Erythroblast (primary cell): ENCODE results near the gene COL5A1.

Experiments used
- GATA1 ChIP-seq: IDR thresholded peaks from 2 replicates; pipeline ENCODE4 v1.6.1; 2011; ENCODE audit warnings: low read depth, mild to moderate bottlenecking, control low read depth, low read length, moderate library complexity
- POLR2A ChIP-seq: IDR thresholded peaks from 2 replicates; pipeline ENCODE4 v1.6.1; 2011; ENCODE audit warnings: mild to moderate bottlenecking, low read length

DNA sequence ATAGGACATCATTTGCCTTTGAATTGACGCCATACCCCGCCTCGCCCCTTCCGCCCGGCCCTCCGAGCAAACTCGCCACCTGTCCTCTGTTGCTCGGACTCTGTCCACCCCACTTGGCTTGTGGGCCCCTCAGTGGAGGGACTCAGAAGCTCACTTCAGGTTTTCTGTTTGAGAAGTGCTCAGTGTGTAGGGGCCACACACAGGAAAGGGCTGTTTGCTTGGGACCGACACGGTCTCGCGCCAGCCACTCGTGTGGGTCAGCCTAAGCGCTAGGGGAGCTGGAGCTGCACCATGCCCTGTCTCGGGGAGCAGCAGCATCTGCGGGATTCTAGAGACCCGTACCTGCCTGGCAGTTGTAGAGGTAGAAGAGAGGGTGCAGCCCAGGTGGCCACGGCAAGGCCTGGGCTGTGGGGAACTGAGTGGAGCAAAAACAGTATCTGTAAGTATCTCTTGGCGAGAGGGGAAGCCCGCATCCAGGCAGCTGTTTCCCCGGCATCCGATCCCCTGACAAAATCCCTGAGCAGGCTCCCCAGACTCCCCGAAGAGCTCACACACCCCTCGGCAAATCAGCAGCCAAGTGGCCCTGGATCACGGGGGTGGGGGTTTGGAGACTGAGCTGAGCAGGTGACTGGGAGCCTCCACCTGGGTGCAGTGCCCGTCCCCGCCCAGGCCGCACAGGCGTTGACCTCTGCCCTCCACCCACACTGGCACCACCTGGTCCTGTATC, 52.2 kb downstream of the COL5A1 start:
- TF ChIP-seq POLR2A (no peak), GATA1 (no peak)
